Measurements from ENCODE around the gene KCNIP3.
"Not testable (repeated sequence)": the region's sequence is repeated elsewhere in the genome, so short reads cannot be mapped to it uniquely, and the experiment has no call there.

The KCNIP3 gene

GRCh38 chr2:95374451-95374920 lies 77.3 kb downstream of the KCNIP3 start:
- DNase-seq, result no peak

- no peak for DNase-seq
Measured at GRCh38 chr2:95374921-95375471, 77.8 kb downstream of the KCNIP3 start.

DNA sequence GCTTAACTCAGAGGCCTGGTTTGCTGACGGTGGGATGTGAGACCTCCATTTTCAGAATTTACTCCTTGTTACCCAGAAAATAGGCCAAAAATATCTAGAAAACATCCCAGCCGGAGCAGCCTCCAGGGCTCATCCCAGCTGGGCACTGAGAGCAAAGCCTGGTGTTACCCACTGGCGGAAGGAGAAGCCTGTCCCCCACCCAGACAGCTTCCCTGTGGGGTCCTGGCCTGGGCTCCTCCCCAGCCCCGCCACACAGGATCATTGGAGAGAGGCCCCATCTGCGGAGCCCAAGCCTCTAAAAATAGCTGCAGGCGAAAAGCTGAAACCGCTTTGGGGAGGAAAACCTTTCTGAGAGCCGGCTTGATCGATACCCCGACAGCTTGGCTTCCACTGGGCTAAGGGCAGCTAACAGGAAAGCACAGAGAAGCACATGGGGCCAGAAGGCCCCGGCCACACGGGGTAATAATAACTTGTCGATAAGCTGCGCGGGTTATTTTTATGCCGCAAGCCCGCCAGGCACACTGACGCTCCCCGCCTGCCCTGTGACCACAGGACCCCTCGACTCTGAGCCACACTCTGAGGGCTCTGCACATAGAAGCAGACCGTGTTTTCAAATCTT lies 78.5 kb downstream of the KCNIP3 start:
- no peak for DNase-seq

DNA sequence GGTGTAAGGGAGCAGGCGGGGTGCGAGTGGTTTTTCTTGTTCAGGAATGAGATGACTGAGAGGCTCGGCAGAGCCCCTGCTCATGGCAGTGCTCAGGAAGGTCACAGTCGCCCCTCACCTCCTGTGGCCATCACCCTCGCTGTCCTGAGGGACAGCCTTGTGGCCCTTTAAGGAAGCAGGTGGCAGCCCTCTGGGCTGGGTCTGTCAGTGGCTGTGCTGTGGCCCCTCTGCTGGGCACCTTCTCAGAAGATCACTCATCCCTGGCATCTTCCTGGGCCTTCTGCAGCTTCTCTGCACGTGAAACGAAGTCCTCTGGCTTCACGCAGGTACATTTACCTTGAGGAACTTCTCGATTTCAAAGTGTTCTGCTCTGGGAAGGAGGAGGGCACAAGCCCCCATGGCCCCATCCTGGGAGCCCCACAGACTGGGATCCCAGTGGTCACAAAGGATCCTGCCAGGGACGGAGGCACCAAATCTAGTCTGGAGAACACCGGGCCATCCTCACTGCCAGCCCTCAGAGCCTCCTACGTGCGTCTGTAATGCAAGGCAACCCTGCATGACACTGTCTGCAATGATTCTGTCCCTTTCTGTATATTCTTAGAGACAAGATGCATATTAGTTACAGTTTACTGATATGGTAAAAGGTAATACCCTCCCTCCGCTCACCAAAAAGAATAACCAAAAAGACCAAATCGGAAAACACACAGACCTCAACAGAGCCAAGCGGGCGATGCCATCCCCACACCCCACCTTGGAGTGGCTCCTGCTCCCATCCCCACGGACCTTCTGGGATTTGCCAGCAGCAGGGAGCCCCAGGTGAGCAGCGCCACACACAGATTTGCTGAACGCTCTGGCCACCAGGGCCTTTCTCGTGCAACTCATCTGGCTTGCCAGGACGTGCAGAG lies 79.4 kb downstream of the KCNIP3 start:
- DNase-seq, result no peak

DNA sequence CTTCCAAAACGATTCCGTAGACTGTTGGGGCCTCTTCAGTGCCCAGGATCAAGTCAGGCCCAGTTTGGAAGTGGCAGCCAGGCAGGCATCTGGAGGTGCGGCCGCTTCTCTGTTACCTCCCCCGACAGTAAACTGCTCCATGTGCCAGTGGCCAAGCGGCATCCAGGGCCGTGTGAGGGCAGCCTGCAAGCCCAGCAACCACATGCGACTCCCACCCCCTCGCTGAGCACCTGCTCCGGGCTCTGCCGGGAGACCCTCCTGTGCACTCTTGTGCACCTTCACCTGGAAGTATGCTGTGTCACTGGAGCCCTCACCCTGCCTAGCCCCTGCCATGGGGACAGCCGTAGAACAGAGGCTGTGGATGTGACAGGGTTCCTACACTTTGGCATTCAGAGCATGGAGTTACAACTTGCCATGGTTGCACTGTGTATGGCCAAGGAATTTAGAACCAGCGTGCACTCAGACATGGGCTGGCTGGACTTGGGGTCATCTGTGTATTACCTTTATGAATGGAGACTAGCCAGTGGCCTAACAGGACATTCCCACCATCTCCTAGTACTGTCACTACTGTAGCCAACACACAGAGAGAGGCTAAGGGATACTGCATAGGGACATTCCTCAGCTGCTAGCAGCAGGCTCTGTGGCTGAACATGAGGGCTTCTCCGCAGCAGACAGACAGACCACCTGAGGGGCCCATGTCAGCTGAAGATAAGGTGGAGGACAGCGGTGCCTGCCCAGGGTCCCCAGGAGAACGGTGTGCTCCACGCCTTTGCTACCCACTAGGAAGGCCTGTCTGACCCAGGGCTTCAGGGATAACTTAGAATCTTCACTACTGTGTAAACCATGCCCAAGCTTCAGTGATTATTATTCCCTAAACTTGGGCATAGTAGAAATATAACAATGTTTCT lies 80.3 kb downstream of the KCNIP3 start:
- DNase-seq, result no peak

- not testable (repeated sequence) for DNase-seq
Measured at GRCh38 chr2:95378281-95378680, 81.1 kb downstream of the KCNIP3 start.

DNA sequence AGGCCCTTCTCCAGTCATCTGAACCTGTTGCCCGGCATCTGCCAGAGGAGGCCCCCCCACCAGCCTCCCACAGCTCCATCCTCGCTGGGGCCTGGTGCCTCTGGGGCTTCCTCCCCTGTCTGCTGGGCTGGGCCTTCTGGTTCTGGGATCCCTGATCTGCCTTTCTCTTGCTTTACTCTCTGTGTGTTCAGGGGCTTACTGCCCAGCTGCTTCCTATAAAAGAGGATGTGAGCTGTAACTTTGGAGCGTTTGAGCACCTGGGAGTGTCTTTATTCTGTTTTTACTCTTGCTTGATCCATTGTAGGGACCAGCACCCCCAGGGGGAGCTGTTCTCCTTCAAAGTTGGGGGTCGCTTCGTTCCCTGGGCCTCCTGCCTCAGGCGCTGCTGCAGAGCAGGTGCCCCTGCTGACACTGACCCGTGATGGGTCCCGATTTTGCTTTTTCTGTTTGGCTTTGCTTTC lies 82.3 kb downstream of the KCNIP3 start:
- peak in 1 of 2 experiments; percentile 3 for DNase-seq

GRCh38 chr2:95380280-95380679 lies 83.1 kb downstream of the KCNIP3 start:
- DNase-seq, result no peak

- DNase-seq, result no peak
Measured at GRCh38 chr2:95380731-95381130, 83.6 kb downstream of the KCNIP3 start.

DNA sequence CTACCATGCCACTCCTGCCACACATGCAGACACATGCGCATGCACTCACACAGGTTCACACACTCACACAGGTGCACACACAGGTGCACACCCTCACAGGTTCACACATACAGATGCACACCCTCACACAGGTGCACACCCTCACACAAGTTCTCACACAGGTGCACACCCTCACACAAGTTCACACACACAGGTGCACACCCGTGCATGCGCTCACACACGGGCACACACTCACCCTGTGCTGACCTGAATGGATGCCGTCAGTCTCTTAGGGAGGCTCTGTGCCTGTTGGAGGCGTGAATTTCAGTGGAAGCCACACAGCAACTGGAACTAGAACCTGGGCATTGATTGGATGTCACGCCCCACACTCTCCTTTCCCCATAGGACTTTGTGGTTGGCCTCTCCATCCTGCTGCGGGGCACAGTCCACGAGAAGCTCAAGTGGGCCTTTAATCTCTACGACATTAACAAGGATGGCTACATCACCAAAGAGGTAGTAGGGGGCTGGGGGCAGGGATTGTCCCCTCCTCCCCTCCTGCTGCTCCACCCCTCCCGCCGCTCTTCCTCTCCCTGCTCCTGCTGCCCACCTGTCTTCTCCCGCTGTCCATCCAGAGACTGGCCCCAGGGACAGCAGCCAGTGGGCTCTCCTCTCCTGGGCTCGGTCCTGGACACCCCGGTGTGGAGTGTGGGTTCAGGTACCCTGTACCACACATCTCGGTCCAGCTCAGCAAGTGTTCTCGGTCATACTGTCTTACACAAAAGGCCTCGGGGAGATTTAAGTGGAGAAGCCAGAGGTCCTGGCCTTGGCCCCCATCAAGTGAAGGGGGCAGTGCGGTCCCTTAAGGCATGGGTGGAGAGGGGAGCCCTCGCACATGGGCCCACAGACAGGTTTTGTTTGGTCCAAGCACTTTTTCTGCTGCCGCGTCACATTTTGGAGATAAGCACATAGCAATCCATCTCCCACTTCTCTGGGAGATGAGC lies 84.4 kb downstream of the KCNIP3 start:
- DNase-seq, result no peak

DNA sequence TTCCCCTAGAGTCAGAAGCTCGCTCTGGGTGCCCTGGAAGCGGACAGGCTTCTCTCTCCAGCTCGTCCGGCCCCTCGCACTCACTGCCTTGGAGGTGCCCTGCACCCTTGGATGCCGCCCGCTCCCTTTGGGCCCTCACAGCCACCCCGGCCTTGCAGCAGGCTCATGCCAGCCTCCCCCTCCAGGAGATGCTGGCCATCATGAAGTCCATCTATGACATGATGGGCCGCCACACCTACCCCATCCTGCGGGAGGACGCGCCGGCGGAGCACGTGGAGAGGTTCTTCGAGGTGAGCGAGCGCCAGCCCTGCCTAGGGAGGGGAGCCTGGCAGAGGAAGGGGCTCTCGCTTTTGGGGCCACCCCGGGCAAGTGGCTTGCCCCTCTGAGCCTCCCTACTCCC lies 85.0 kb downstream of the KCNIP3 start:
- DNase-seq, result no peak

DNA sequence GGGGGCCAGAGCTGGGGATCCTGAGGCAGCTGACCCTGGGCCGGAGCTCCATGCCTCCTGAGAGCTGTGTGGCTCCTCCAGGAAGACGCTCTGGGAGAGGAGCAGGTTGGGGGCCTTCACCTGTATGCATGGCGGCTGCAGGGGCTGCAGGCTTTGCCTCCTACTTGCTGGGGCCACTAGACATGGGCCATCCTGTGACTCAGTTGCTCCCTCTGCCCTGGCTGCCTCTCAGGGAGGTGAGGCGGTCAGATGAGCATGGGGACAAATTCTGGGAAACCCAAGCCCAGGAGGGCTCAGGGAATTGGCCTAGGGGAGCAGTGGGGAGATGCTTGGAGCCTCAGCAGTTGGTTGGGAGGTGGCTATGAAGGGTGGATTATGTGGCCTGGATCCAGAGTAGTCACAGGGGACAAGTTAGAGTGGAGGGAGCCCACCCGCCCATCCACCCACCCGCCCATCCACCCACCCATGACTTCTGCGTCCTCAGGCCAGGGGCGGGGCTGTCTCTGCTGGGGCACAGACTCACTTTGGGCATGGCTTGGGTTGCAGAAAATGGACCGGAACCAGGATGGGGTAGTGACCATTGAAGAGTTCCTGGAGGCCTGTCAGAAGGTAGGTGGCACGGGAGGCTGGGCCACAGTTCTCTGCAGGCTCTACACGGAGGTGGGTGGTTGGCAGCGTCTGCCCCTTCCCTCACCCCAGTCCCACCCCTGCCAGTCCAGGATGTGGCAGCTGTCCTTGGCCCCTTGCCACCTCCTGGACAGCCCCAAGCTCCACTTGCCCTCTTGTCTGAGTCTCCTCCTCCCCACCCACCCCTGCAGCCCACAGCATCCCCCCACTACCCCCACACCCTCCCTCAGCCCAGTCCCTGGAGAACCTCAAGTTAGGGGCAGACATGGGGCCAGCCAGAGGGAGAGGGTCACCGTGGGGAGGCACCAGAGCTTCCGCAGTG lies 85.8 kb downstream of the KCNIP3 start:
- DNase-seq, result no peak

GRCh38 chr2:95383635-95384027 lies 86.5 kb downstream of the KCNIP3 start:
- DNase-seq, result no peak

- no peak for DNase-seq
Measured at GRCh38 chr2:95384854-95385569, 87.9 kb downstream of the KCNIP3 start.

GRCh38 chr2:95385570-95385984 lies 88.4 kb downstream of the KCNIP3 start:
- no peak for DNase-seq

- no peak for DNase-seq
Measured at GRCh38 chr2:95386031-95386430, 88.9 kb downstream of the KCNIP3 start.

DNA sequence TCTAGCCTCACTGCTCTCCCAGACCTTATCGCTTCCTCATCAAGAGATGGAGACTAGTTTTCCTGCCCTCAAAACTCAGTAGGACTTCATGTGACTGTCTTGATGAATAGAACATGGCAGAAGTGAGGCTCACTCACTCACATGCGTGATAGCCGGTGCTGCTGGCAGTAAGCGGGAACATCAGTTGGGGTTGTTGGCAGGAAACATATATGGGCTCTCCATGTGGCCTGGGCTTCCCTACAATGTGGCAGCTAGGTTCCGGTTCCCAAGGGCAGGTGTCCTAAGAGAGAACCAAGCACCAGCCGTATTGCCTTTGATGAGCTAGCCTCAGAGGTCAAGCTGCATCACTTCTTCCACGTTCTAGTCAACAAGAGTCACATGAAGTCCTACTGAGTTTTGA lies 90.2 kb downstream of the KCNIP3 start:
- DNase-seq, result no peak

DNA sequence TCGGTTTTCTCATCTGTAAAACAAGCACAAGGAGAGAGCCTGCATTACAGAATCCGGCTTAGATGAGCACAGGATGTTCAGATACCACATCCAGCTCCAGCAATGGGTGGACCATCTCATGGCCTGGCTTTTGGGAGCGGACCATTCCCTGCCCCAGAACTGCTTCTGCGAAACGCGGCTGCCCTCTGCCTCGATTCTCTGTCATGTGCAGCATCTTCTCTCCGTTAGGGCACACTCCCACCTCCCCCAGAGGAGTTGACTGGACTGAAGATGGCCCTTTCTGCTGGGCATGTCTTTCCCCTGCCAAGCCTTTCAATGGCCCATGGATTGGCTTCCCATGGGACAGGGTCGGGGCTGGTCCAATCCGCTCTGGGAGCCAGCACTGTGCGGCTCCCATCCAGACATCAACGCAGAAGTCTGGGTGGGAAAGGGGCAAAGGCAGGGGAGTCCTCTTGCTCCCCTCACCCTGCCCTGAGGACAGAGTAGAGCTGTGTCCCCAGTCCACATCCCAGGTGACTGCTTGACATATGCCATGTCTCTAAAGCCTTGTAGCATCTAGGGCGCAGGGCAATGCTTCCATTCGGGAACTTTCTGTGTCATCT lies 91.0 kb downstream of the KCNIP3 start:
- DNase-seq, result no peak

- no peak for DNase-seq
Measured at GRCh38 chr2:95388856-95389244, 91.7 kb downstream of the KCNIP3 start.

Data from Kasumi-1 (cell line).